Uterus (tissue), 2 donors: ENCODE measurements around the gene PRKN.

Experiments used
- CTCF ChIP-seq, 4 experiments: fragments of 200-600 bp in 2 of 4; fragments of 450-650 bp in 2 of 4; sonication (generic) in 2 of 4; IDR thresholded peaks; one replicate each; pipeline ENCODE4 v1.5.1; 2016 to 2019; ENCODE audit warnings: antibody characterized with exemption in 4 of 4, mild to moderate bottlenecking in 2 of 4, moderate library complexity in 1 of 4
- POLR2A ChIP-seq, 2 donors: fragments of 450-650 bp; IDR thresholded peaks; one replicate each; pipeline ENCODE4 v1.6.1; 2016; ENCODE audit warnings: antibody characterized with exemption in 2 of 2, mild to moderate bottlenecking in 1 of 2, moderate library complexity in 1 of 2

DNA sequence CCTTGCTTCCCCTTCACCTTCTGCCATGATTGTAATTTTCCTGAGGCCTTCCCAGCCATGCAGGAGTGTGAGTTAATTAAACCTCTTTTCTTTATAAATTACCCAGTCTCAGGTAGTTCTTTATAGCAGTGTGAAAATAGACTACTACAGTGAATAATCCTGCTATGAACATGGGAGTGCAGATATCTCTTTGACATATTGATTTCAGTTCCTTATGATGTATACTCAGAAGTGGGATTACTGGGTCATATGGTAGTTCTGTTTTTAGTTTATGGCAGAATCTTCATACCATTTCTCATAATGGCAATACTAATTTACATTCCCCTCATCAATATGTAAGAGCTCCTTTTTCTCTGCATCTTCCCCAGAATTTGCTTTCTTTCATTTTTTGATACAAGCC is 26.2 kb upstream of the PRKN start:
- no peak for TF ChIP-seq CTCF (IDR thresholded peaks at IDR 0.05)
- TF ChIP-seq POLR2A (IDR thresholded peaks at IDR 0.05): no peak
